DMS79 (cell line): ENCODE measurements around the gene TNFAIP8L1.

Experiments
- DNase-seq: peaks from one replicate; lab custom pipeline; 2025; lab: John Stamatoyannopoulos, UW

TNFAIP8L1 gene

DNA sequence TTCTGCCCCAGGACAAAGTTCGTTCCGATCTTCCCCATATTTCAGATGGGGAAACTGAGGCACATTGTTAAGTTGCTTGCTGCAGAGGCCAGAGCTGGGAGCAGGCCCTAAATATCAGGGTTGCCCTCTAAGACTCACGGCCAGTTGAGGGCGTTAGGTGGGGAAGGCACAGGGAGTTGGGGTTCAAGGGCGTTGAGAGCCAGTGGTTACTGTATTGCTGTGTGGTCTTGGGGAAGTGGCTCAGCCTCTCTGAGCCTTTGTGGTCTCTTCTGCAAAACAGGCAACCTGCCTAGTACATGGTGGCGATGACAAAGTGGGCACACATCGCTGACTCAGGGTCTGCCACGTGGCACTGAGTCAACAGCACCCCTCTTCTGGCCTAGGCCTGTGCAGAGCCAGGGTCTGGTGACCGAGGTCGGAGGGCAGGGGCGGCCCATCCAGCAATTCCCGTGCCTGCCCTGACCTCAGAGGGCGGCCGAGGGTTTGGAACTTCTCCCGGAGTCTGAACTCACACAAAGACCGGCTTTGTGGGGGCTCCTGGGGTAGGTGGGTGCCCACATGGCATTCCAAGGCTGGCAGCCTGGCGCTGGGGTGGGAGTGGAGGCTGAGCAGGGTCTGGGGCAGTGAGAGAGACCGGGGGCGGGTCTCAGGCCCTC lies 10.2 kb downstream of the TNFAIP8L1 start:
- DNase-seq = no peak

DNA sequence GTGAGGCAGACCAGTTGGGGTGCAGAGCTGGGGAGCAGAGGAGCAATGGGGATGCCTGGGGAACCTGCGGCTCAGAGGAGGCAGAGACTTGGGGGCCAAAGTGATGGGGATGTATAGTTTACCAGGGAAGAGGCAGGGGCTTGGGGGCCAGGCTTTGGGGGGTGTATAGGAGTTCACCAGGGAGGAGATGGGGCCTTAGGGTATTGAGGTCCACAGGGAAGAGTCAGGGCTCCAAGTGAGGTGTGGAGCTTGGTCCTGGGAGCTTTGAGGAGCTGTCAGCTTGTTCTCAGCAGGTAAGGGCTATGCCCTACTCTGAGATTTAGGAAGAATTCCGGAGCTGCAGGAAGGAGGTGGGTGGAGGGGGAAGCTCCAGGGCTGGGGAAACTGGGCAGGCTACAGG lies 10.8 kb downstream of the TNFAIP8L1 start:
- DNase-seq = no peak

DNA sequence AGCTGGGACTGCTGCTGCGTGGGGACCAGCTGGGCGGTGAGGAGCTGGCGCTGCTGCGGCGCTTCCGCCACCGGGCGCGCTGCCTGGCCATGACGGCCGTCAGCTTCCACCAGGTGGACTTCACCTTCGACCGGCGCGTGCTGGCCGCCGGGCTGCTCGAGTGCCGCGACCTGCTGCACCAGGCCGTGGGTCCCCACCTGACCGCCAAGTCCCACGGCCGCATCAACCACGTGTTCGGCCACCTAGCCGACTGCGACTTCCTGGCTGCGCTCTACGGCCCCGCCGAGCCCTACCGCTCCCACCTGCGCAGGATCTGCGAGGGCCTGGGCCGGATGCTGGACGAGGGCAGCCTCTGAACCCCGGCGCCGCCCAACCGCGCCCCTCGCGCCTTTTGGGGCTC lies 12.8 kb downstream of the TNFAIP8L1 start:
- no peak for DNase-seq

DNA sequence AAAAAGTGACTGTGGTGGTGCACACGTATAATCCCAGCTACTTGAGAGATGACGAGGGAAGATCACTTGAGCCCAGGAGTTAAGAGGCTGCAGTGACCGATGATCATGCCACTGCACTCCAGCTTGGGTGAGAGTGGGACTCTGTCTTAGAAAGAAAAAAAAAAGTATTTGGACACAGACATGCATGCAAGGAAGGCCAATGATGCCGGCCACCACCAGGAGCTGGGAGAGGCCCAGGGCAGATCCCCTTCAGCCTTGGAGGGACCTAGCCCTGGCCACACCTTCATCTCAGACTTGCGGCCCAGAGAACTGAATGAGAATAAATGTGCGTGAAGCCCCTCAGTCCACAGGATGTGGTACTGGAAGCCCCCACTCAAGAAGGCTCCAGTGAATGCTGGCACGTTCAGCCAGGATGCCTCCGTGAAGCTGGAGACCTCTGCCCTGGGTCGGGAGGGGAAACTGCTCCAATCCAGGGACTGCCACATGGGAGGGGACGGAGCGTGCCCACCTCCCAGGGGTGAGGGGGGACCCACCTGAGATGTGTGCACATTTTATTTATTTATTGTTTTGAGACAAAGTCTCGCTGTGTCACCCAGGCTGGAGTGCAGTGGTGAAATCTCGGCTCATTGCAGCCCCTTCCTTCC lies 14.6 kb downstream of the TNFAIP8L1 start:
- no peak for DNase-seq

DNA sequence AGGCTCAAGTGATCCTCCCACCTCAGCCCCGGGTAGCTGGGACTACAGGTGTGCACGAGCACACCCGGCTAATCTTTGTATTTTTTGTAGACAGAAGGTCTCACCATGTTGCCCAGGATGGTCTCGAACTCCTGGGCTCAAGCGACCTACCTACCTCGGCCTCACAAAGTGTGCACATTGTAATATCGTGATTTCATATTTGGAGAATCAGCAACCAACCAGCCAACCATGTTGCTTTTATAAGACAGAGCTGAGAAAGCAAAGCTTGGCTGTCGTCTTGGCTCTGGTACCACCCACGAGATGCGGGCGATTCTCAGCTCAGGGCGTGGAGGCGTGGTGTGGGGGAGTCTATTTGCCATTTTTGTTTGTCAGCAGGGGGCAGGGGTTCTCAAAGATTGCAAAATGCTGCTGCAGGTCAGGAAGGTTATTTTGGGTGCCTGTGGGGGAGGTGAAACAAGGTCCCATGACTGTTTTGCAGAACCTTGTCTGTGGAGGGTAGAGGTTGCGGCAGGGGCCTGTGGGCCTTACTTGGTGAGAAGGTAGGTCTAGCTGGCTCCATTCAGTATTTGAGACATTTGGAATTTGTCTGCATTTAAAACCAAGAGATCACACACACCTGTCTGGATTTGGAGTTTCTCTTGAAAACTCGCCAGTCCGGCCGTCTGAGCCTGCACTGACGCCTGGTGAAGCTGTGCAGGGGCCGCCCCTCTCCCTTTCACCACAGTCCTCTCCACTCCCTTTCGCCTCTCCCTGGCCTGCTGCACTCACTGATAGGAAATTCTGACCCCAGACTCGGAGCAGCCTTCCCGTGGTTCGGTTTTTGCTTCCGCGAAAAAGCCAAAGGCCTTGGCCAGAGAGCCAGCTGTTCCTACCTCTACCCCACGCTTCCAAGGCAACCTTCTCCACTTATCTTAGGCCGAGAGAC lies 15.4 kb downstream of the TNFAIP8L1 start:
- DNase-seq = no peak

DNA sequence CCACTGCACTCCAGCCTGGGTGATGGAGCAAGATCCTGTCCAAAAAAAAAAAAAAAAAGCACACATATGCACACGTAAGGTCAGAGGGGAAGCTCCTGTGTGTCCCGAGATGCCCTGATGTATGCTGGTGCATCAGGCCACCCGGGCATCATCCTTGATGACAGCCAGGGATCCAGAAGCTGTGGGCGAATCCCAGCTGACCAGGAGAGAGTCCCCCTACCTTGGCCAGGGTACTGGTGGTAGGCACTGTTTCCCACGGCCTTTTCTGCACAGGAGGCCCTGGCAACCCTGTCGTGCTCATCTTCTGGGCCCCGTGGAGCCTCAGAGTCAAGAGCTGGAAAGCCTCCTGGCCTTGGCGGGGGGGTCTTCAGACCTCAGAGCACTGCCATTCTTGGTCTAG lies 16.8 kb downstream of the TNFAIP8L1 start:
- DNase-seq = no peak

DNA sequence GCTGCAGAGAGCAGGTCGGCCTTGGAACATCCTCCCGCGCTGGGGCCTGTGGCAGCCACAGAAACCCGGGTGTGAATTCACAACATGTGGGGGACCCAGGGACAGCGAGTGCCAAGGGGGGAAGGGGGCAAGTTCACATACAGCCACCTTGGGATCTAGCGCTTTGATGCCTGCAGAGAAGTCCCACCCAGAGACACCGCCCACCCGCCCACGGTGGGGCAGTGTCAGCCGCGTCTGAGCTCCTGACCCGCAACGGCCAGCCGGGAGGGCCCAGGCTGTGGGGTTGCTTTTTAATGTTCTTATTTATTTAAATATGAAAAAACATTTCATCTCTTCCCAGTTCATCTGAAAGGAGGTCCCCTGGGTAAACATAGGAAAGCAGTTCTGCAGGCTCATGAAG lies 17.9 kb downstream of the TNFAIP8L1 start:
- DNase-seq = no peak

DNA sequence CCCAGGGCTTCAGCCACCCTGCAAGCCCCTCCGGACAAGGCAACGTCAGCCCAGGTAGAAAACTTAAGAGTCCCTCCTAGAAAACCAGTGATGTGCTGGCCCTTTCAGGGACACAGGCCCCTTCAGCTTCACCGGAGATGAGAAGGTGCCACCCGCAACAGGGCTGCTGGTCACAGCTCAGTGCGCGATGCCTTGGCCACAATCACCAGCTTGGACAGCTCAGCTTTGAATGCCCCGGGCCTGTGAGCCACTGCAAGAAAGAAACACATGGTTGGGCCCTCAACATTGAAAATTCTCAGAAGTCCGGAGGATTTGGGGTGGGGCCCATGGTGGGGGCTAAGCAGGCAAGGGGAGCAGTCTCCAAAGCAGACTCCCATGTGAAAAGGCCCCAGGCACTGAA lies 18.5 kb downstream of the TNFAIP8L1 start:
- DNase-seq = no peak

DNA sequence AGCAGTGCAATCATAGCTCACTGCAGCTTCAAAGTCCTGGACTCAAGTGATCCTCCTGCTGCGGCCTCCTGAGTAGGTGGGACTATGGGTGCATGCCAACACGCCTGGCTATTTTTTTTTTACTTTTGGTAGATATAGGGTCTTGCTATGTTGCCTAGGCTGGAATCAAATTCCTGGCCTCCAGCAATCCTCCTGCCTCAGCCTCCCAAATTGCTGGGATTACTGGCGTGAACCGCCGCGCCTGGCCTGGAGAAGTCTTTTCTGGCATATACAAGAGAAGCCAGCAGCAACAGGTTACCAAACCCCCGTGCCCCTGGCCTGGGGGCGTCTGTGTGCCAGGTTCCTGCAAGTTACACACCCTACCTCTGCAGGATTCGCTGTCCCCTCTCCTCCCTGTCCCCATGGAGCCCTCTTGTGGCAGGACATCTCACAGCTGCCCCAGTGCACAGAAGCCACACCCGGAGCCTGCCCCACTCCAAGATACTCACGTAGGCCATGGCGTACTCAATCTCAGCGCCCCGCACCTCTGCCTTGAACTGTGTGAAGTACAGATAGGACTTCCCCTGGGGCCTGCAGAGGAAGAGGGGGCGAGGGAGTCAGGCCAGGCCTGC lies 21.0 kb downstream of the TNFAIP8L1 start:
- no peak for DNase-seq

DNA sequence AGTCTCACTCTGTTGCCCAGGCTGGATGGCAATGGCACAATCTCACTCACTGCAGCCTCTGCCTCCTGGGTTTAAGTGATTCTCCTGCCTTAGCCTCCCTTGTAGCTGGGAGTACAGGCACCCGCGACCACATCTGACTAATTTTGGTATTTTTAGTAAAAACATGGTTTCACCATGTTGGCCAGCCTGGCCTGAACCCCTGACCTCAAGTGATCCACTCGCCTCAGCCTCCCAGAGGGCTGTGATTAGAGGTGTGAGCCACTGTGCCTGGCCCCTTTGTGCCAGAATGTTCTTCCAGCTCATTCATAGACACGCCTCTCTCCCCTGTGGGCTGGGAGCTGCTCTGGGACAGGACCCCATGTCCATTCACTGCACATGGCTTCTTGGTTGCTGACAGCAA lies 21.7 kb downstream of the TNFAIP8L1 start:
- no peak for DNase-seq

DNA sequence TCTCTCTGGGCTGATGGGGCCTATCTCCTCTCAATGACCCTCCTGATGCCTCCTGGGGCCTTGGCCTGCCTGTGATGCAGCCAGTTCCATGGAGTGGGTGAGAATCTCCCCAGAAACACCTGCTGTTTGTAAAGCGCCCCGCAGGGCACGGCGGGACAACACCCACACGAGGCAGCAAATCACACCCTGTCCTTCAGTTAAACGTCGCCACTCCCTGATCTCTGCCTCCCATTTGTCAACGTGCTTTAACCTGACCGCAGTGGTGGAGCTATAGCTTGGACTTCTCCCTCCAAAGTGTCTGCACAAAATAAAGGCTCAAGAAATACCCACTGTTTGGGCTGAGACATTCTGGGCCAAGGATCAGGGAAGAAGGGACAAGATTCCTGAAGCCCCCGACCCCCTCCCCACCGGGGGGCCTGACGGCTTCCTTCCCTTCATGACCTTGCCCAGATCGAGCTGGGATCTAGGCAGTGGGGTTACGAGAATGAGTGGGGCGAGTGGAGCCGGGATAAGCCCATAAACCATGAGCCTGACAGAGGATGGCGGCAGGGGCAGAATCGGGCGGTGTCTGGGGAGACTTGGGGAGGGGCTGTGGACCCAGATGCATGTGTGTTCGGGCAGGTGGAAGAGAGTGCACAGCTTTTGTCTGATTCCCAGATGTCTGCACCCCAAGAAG lies 22.8 kb downstream of the TNFAIP8L1 start:
- no peak for DNase-seq

DNA sequence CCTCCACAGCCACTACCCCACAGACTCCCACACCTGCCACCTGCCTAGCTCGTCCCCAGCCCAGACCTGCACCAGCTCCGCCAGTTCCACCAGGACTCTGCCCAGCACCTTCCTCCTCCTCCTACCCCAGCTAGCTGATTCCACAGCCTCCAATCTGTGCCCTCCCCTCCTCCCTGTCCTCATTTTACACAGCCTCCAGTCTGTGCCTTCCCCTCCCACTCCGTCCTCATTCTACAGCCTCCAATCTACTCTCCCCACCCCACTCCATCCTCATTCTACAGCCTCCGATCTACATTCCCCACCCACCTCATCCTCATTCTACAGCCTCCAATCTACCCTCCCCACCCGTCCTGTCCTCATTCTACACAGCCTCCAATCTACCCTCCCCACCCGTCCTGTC lies 23.5 kb downstream of the TNFAIP8L1 start:
- no peak for DNase-seq

DNA sequence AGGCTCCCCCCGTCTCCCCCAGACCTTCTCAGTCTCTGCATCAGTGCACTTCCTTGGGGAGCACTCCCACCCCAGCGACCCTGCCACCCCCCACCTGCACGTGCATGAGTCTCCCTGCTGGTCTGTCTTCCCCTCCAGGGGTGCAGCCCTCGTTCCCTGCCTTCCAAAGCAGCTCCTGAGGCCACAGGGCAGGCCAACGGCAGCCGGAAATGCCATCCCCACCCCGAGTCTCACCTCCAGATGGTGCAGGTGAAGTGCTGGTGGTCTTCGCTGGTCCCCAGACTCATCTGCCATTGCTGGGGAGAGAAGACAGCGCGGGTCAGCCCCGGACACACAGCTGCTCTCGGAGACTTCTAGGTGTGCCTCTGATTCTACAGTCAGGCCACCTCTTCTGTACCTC lies 25.3 kb downstream of the TNFAIP8L1 start:
- DNase-seq = no peak

DNA sequence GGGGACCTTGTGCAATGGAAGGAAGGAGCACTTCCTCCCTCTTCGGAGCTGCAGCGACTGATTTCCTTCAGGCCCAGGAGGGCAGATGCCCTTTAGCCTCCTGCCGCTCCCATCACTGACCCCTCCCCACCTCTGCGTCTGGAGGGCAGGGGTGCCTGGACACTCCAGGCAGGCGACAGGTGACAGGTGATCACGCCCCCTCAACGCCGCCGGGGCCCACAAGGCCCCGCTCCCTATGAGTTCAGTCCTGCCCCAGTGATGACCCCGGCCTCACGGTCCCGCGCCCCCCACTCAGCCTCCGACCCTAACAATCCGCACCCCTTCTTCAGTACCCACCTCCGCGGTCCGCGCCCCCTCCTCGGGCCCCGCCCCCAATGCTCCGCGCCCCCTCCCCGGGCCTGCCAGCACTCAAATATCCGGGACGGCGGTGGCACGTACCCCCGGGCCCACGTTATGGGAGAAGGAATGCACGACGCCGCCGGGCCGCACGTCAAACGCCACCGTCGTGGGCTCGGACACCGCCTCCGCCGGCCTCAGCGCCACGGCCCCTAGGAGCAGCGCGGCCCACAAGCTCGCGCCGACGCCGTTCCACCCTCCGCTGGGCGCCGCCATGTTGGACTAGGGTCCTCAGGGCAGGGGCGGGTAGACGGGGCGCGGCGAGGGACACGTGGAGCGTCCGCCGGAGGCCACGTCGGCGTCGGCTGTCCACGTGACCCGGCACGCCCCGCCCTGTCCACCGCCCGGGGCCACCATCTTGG lies 30.6 kb downstream of the TNFAIP8L1 start, which contains the start of gene MYDGF:
Gene MYDGF, minus strand, starts transcription at position 620 of the 758 bp plus-strand sequence. Its CDS starts 8 bp downstream, at position 612.
- DNase-seq = peak; percentile 58

DNA sequence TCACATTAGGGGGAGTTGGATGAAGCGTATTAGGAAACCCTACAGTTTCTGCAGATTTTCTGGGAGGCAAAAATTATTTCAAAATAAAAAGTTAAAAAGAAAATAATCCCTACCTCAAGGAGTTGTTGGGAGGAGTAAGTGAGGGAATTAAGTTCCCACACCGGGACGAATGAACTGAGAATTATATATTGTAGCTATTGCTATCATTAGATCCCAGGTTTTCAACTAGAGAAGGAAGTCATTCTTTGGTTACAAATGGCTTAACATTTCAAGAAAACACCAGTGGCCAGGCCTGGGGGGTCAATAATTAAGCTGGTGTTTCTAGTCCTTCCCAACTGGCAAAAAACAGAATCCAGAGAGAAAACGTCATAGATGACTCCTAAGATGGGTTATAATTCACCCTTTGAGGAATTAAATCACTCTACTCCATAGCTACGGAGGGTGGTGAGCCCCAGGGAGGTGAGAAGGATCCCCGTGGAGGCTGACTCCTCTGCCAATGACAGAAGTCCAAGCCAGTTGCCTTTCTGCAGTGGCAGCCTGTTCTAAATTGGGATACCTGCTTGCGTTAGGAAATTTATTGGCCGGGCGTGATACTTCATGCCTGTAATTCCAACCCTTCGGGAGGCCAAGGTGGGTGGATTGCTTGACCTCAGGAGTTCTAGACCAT lies 32.0 kb downstream of the TNFAIP8L1 start:
- DNase-seq = no peak

DNA sequence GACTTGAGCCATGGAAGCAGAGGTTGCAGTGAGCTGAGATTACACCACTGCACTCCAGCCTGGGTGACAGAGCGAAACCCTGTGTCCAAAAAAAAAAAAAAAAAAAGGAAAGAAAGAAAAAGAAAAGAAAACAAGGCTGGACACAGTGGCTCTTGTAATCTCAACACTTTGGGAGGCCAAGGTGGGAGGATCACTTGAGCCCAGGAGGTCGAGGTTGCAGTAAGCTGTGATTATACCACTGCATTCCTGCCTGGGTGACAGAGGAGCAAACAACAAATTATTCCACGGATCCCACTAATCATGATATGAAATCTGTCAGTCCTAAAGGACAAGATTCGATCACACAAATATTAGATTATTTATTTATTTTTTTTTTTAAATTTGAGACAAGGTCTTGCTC lies 33.9 kb downstream of the TNFAIP8L1 start:
- DNase-seq = no peak

DNA sequence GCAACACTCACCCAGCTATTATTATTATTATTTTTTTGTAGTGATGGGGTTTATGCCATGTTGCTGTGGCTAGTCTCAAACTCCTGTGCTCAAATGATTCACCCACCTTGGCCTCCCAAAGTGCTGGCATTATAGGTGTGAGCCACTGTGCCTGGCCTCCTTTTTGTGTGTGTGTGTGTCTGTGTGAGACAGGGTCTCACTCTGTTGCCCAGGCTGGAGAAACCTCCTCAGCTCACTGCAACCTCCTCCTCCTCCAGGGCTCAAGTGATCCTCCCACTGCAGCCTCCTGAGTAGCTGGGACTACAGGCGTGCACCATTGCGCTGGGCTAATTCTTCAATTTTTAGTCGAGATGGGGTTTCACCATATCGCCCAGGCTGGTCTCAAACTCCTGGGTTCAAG lies 34.4 kb downstream of the TNFAIP8L1 start:
- DNase-seq = no peak

DNA sequence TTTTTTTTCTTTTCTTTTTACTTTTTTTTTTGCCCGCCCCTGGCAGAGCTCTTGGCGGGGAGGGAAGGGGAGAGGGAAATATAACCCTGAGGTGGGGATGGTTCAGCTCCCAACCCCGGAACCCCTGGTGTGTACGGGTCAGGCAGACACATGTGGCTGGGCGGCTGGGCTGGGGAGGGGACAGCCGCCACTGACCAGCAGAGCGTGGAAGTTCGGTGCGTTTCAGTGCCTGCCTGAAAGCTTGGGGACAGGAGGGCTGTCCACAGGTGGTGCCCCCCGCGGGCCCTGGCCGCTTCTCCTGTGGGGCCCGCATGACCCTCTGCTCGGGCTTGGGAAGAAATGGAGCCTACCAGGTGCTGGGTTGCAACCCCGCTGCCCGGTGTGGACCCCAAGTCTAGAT lies 36.0 kb downstream of the TNFAIP8L1 start:
- DNase-seq = no peak

DNA sequence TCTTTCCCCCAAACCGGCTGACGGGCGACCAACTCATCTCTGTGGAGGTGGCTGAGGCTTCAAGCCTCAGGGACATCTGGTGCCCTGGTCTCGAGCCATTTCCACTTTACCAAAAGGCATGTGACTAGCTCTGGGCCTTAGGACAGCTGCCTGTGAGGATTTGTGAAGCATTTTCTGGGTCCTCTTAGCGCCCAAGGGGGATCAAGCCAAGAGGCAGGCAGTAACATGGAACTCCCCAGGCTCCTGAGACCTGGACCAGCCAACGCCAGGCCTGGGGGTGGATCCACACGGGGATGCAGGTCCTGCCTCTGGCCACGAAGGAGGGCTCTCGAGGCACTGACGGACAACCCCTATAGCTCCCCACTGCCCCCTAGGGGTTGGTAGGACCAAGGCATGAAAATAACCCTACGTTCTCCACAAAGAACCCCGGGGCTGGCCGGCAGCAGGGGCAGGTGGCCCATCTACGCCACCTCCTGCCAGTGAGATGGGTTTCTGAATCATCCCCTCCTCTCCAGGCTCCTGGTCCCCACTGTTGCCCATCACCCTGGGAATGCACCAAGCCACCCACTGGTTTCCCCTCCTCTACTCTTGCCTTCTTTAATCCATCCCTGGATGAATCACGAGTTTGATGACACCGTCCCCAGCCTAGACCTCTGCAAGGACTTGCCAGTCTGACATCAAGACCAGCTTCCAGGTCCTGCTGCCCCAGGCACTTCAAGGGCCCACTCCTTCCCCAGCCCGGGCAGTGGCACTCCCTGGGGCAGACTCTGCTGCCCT lies 37.8 kb downstream of the TNFAIP8L1 start:
- no peak for DNase-seq
